DOHH2 (cell line): ENCODE results near the gene MAP2K6.

Experiments
- CTCF ChIP-seq: fragments of 200-600 bp; sonication (generic); IDR thresholded peaks from one replicate; pipeline ENCODE4 v1.5.1; 2014; ENCODE audit warnings: antibody characterized with exemption, mild to moderate bottlenecking, low read depth, low read length; ENCODE audit not compliant: poor library complexity, severe bottlenecking
- EZH2phosphoT487 ChIP-seq: fragments of 200-600 bp; sonication (generic); IDR thresholded peaks from 2 replicates; pipeline ENCODE4 v1.6.1; 2017; ENCODE audit warnings: borderline replicate concordance, mild to moderate bottlenecking, antibody characterized with exemption, low read length, moderate library complexity, mixed read lengths

GRCh38 chr17:69478916-69479315, 64.4 kb downstream of the MAP2K6 start:
- no peak for TF ChIP-seq CTCF
- no peak for TF ChIP-seq EZH2phosphoT487
